CD4-positive, CD25-positive, alpha-beta regulatory T cell (primary cell): ENCODE results near the gene RALB. TPM values are rescaled to one million over a fixed set of nuclear protein-coding genes. Genes with fewer than 3 reads are reported as not detected.
A peak's percentile ranks its signal among the peaks of the same experiment; 100 is the strongest.
"Not testable (repeated sequence)": the region's sequence is repeated elsewhere in the genome, so short reads cannot be mapped to it uniquely, and the experiment has no call there.

Experiments used
- ATAC-seq, 2 donors: fragments of 150-1000 bp; cut with Tn5 transposase; one replicate each; pipeline ENCODE4 v1.10.0; 2021; ENCODE audit warnings: low read depth in 2 of 2, moderate number of reproducible peaks in 2 of 2, moderate library complexity in 1 of 2
- DNase-seq, 3 donors: peaks; one replicate each; pipeline versions ENCODE4 v3.0.0 to v3.0.0-alpha.2; 2012 to 2022; ENCODE audit warnings: mixed read lengths in 1 of 3
- H3K27ac ChIP-seq: one replicate; pipeline ENCODE4 v1.7.0; 2013; ENCODE audit warnings: mild to moderate bottlenecking, low read length; ENCODE audit not compliant: insufficient read depth, poor library complexity, severe bottlenecking
- H3K27me3 ChIP-seq: one replicate; pipeline ENCODE4 v1.7.0; 2013; ENCODE audit warnings: low read length; ENCODE audit not compliant: control insufficient read depth, insufficient read depth
- H3K36me3 ChIP-seq: one replicate; pipeline ENCODE4 v1.7.0; 2013; ENCODE audit warnings: mild to moderate bottlenecking, low read length, moderate library complexity; ENCODE audit not compliant: control insufficient read depth, insufficient read depth
- H3K4me1 ChIP-seq: 2 replicates; pipeline ENCODE4 v1.7.0; 2013; ENCODE audit warnings: mild to moderate bottlenecking, low read length; ENCODE audit not compliant: insufficient read depth, control insufficient read depth, poor library complexity, severe bottlenecking
- H3K4me3 ChIP-seq: one replicate; pipeline ENCODE4 v1.7.0; 2013; ENCODE audit warnings: low read depth, mild to moderate bottlenecking, low read length, moderate library complexity
- H3K9me3 ChIP-seq, 2 experiments: 1 replicate in 1 of 2; 2 replicates in 1 of 2; pipeline ENCODE4 v1.7.0; 2013; ENCODE audit warnings: low read length in 2 of 2, mild to moderate bottlenecking in 1 of 2, moderate library complexity in 1 of 2; ENCODE audit not compliant: control insufficient read depth in 2 of 2
- H3K27ac Mint-ChIP-seq, 3 donors: one replicate each; pipeline ENCODE4 v1.8.0; 2020 to 2022; ENCODE audit warnings: mild to moderate bottlenecking in 3 of 3, mixed read lengths in 3 of 3, moderate library complexity in 2 of 3
- H3K27me3 Mint-ChIP-seq: one replicate; pipeline ENCODE4 v1.8.0; 2022; ENCODE audit warnings: mild to moderate bottlenecking, mixed read lengths
- H3K36me3 Mint-ChIP-seq: one replicate; pipeline ENCODE4 v1.8.0; 2020; ENCODE audit warnings: mixed read lengths
- H3K4me1 Mint-ChIP-seq, 4 donors: one replicate each; pipeline ENCODE4 v1.8.0; 2020 to 2022; ENCODE audit warnings: mixed read lengths in 4 of 4, mild to moderate bottlenecking in 1 of 4
- H3K4me3 Mint-ChIP-seq, 4 donors: one replicate each; pipeline ENCODE4 v1.8.0; 2020 to 2022; ENCODE audit warnings: mild to moderate bottlenecking in 4 of 4, mixed read lengths in 4 of 4, moderate library complexity in 3 of 4
- H3K9me3 Mint-ChIP-seq, 7 donors: one replicate each; pipeline ENCODE4 v1.8.0; 2020 to 2022; ENCODE audit warnings: mixed read lengths in 7 of 7, mild to moderate bottlenecking in 3 of 7, moderate library complexity in 2 of 7
- polyA plus RNA-seq, 4 donors: library from polyadenylated mRNA; unstranded; fragments of 300-500 nt; fragmentation: Illumina TruSeq; gene quantifications; one replicate each; pipeline ENCODE4 v1.2.3, GENCODE V29; 2021
- total RNA-seq: library from RNA; stranded (reverse); gene quantifications from one replicate; pipeline ENCODE4 v1.2.3, GENCODE V29; 2022

Gene RALB
- total and polyA plus RNA-seq, 5 donors from 2014 or later, result 21.8 to 42.5 (median 28.1) TPM

GRCh38 chr2:120320318-120320851 lies 67.7 kb downstream of the RALB start:
- Mint-ChIP-seq H3K27ac (no peak overlapping the region), H3K4me1 (peaks cover 0 to 5% (median 1%) of the 10 kb centered on the region in 4 donors), H3K4me3 (no peak overlapping the region), H3K36me3 (no peaks in the 10 kb centered on the region), H3K27me3 (peaks cover 7% of the 10 kb centered on the region), H3K9me3 (peaks cover 0 to 1% (median 0%) of the 10 kb centered on the region in 7 donors)
- no peaks in the 10 kb centered on the region for H3K27me3 ChIP-seq
- DNase-seq, result no peak
- H3K9me3 ChIP-seq, result no peaks in the 10 kb centered on the region
- H3K36me3 ChIP-seq, result no peaks in the 10 kb centered on the region
- no peak overlapping the region for H3K4me3 ChIP-seq
- no peak for ATAC-seq
- H3K27ac ChIP-seq, result no peak overlapping the region
- H3K4me1 ChIP-seq, result no peaks in the 10 kb centered on the region

GRCh38 chr2:120320887-120321556 lies 68.4 kb downstream of the RALB start:
- not testable (repeated sequence) for H3K4me1 ChIP-seq, H3K4me3 ChIP-seq, H3K36me3 Mint-ChIP-seq, H3K36me3 ChIP-seq, DNase-seq, H3K27ac ChIP-seq, H3K27me3 ChIP-seq, H3K4me1 Mint-ChIP-seq, H3K9me3 ChIP-seq, H3K9me3 Mint-ChIP-seq, ATAC-seq, H3K27me3 Mint-ChIP-seq
- Mint-ChIP-seq H3K27ac (peak overlapping the region in 1 of 3 donors; percentile 36), H3K4me3 (peak overlapping the region in 1 of 4 donors; percentile 52)

- H3K4me3 ChIP-seq, result no peak overlapping the region
- no peaks in the 10 kb centered on the region for H3K27me3 ChIP-seq
- no peak overlapping the region for H3K27ac ChIP-seq
- Mint-ChIP-seq H3K4me3 (no peak overlapping the region), H3K36me3 (no peaks in the 10 kb centered on the region), H3K27ac (peak overlapping the region in 1 of 3 donors; percentile 36), H3K9me3 (no peaks in the 10 kb centered on the region), H3K27me3 (peaks cover 3% of the 10 kb centered on the region), H3K4me1 (peaks cover 0 to 5% (median 0%) of the 10 kb centered on the region in 4 donors)
- DNase-seq (no peak), ATAC-seq (no peak)
- no peaks in the 10 kb centered on the region for H3K4me1 ChIP-seq
- H3K9me3 ChIP-seq, result no peaks in the 10 kb centered on the region
- H3K36me3 ChIP-seq, result no peaks in the 10 kb centered on the region
These were observed 69.2 kb downstream of the RALB start for GRCh38 chr2:120321721-120322284.

GRCh38 chr2:120322329-120322728 lies 69.7 kb downstream of the RALB start:
- Mint-ChIP-seq H3K4me1 (peaks cover 0 to 5% (median 0%) of the 10 kb centered on the region in 4 donors), H3K4me3 (no peak overlapping the region)

GRCh38 chr2:120323214-120323613 lies 70.6 kb downstream of the RALB start:
- H3K4me1 ChIP-seq, result no peaks in the 10 kb centered on the region
- Mint-ChIP-seq H3K4me3 (no peak overlapping the region), H3K9me3 (no peaks in the 10 kb centered on the region), H3K27me3 (peaks cover 4% of the 10 kb centered on the region), H3K27ac (no peak overlapping the region), H3K4me1 (peaks cover 0 to 5% (median 0%) of the 10 kb centered on the region in 4 donors), H3K36me3 (no peaks in the 10 kb centered on the region)
- H3K27ac ChIP-seq, result no peak overlapping the region
- ATAC-seq (no peak), DNase-seq (no peak)
- no peaks in the 10 kb centered on the region for H3K9me3 ChIP-seq
- H3K4me3 ChIP-seq, result no peak overlapping the region
- H3K36me3 ChIP-seq, result no peaks in the 10 kb centered on the region
- H3K27me3 ChIP-seq, result no peaks in the 10 kb centered on the region

More at GRCh38 chr2:120322329-120322728, 69.7 kb downstream of the RALB start:
- peaks cover 4% of the 10 kb centered on the region for H3K27me3 Mint-ChIP-seq
- Histone ChIP-seq H3K9me3 (no peaks in the 10 kb centered on the region), H3K27me3 (no peaks in the 10 kb centered on the region), H3K36me3 (no peaks in the 10 kb centered on the region), H3K4me3 (no peak overlapping the region), H3K4me1 (no peaks in the 10 kb centered on the region), H3K27ac (no peak overlapping the region)
- no peak overlapping the region for H3K27ac Mint-ChIP-seq
- H3K36me3 Mint-ChIP-seq, result no peaks in the 10 kb centered on the region
- ATAC-seq (no peak), DNase-seq (no peak)
- no peaks in the 10 kb centered on the region for H3K9me3 Mint-ChIP-seq

GRCh38 chr2:120323807-120324399 lies 71.3 kb downstream of the RALB start:
- H3K27ac ChIP-seq, result no peak overlapping the region
- H3K9me3 ChIP-seq, result no peaks in the 10 kb centered on the region
- Mint-ChIP-seq H3K4me1 (peaks cover 0 to 5% (median 0%) of the 10 kb centered on the region in 4 donors), H3K36me3 (no peaks in the 10 kb centered on the region), H3K27ac (no peak overlapping the region), H3K27me3 (peaks cover 4% of the 10 kb centered on the region), H3K4me3 (peak overlapping the region in 1 of 4 donors; percentile 22), H3K9me3 (no peaks in the 10 kb centered on the region)
- H3K27me3 ChIP-seq, result no peaks in the 10 kb centered on the region
- no peaks in the 10 kb centered on the region for H3K4me1 ChIP-seq
- ATAC-seq (no peak), DNase-seq (no peak)
- H3K4me3 ChIP-seq, result no peak overlapping the region
- no peaks in the 10 kb centered on the region for H3K36me3 ChIP-seq

GRCh38 chr2:120324933-120325332 lies 72.3 kb downstream of the RALB start:
- no peak overlapping the region for H3K27ac ChIP-seq
- no peak for ATAC-seq
- H3K4me3 ChIP-seq, result no peak overlapping the region
- DNase-seq, result no peak
- Mint-ChIP-seq H3K9me3 (no peaks in the 10 kb centered on the region), H3K36me3 (no peaks in the 10 kb centered on the region), H3K27me3 (peaks cover 4% of the 10 kb centered on the region), H3K4me1 (peaks cover 0 to 5% (median 0%) of the 10 kb centered on the region in 4 donors), H3K27ac (no peak overlapping the region), H3K4me3 (no peak overlapping the region)
- no peaks in the 10 kb centered on the region for H3K4me1 ChIP-seq
- no peaks in the 10 kb centered on the region for H3K27me3 ChIP-seq
- H3K9me3 ChIP-seq, result no peaks in the 10 kb centered on the region
- no peaks in the 10 kb centered on the region for H3K36me3 ChIP-seq
